Activated naive CD4-positive, alpha-beta T cell treated with anti-CD3 and anti-CD28 coated beads, Interleukin-2, amount 50 U/mL, for 24 hours (primary cell): Measurements from ENCODE around the gene NR2C1.

ENCODE experiments used
- H3K27ac Mint-ChIP-seq: one replicate; pipeline ENCODE4 v1.8.0; 2021; ENCODE audit warnings: mild to moderate bottlenecking, mixed read lengths
- H3K27me3 Mint-ChIP-seq: one replicate; pipeline ENCODE4 v1.8.0; 2021; ENCODE audit warnings: mixed read lengths
- H3K36me3 Mint-ChIP-seq: one replicate; pipeline ENCODE4 v1.8.0; 2021; ENCODE audit warnings: mixed read lengths
- H3K4me1 Mint-ChIP-seq: one replicate; pipeline ENCODE4 v1.8.0; 2021; ENCODE audit warnings: mixed read lengths
- H3K4me3 Mint-ChIP-seq: one replicate; pipeline ENCODE4 v1.8.0; 2021; ENCODE audit warnings: mild to moderate bottlenecking, mixed read lengths
- H3K9me3 Mint-ChIP-seq: one replicate; pipeline ENCODE4 v1.8.0; 2021; ENCODE audit warnings: mixed read lengths

Gene NR2C1

GRCh38 chr12:95057424-95057823, 16.0 kb downstream of the NR2C1 start:
- Mint-ChIP-seq H3K36me3 (peaks cover 10% of the 10 kb centered on the region), H3K27ac (no peak overlapping the region), H3K4me3 (no peak overlapping the region), H3K27me3 (no peaks in the 10 kb centered on the region), H3K9me3 (no peaks in the 10 kb centered on the region), H3K4me1 (no peaks in the 10 kb centered on the region)

DNA sequence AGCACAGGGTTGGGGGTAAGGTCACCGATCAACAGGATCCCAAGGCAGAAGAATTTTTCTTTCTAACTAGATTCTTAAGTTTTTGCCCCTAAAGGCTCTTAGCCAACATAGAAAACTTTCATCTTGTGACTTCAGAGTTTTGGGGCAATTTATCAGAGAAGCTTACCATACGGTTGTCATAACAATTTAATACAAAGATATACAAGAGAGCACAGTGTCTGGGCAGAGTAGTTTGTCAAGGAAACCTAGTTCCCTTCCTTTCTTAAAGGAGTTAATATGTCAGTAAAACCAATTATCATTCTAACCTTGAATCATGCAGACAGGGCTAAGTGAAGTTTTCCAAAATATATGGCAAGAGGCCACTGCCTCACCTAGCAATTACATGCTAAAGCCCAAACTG, 18.4 kb downstream of the NR2C1 start:
- H3K36me3 Mint-ChIP-seq: peaks cover 8% of the 10 kb centered on the region

GRCh38 chr12:95054206-95054605, 19.2 kb downstream of the NR2C1 start:
- Mint-ChIP-seq H3K27me3 (no peaks in the 10 kb centered on the region), H3K27ac (no peak overlapping the region), H3K4me3 (no peak overlapping the region), H3K4me1 (no peaks in the 10 kb centered on the region), H3K36me3 (peaks cover 10% of the 10 kb centered on the region), H3K9me3 (no peaks in the 10 kb centered on the region)

More for the DNA sequence above, 18.4 kb downstream of the NR2C1 start:
- Mint-ChIP-seq H3K27ac (no peak overlapping the region), H3K27me3 (no peaks in the 10 kb centered on the region), H3K9me3 (no peaks in the 10 kb centered on the region), H3K4me3 (no peak overlapping the region), H3K4me1 (no peaks in the 10 kb centered on the region)

GRCh38 chr12:95051241-95051640, 22.2 kb downstream of the NR2C1 start:
- H3K27me3 Mint-ChIP-seq: no peaks in the 10 kb centered on the region
- peaks cover 14% of the 10 kb centered on the region for H3K36me3 Mint-ChIP-seq
- H3K27ac Mint-ChIP-seq: no peak overlapping the region
- no peaks in the 10 kb centered on the region for H3K4me1 Mint-ChIP-seq
- H3K9me3 Mint-ChIP-seq: no peaks in the 10 kb centered on the region
- H3K4me3 Mint-ChIP-seq: no peak overlapping the region

DNA sequence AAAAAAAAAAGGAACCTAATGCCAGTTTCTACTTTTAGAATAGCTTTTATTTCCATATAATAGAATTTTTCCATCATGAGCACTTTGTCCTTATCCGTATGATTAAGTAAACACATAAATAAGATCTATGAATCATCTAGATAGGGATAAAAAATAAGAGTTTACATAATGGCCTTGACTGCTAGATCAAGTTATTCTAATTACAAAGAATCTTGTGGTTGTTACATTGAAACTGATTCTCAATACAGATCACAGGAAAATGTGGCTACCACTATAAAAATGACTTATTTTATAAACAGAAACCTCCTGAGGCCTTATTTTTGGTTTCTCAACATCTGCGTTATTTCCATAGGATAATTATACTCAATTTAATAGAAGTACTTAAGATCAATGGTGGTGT, 35.5 kb downstream of the NR2C1 start:
- Mint-ChIP-seq H3K4me3 (no peak overlapping the region), H3K27me3 (no peaks in the 10 kb centered on the region), H3K36me3 (peaks cover 12% of the 10 kb centered on the region), H3K27ac (no peak overlapping the region), H3K4me1 (peaks cover 33% of the 10 kb centered on the region), H3K9me3 (no peaks in the 10 kb centered on the region)

GRCh38 chr12:95034750-95035149, 38.7 kb downstream of the NR2C1 start:
- Mint-ChIP-seq H3K27ac (peak overlapping the region; percentile 62), H3K4me1 (peaks cover 20% of the 10 kb centered on the region), H3K27me3 (no peaks in the 10 kb centered on the region), H3K4me3 (peak overlapping the region; percentile 26), H3K9me3 (no peaks in the 10 kb centered on the region), H3K36me3 (peaks cover 7% of the 10 kb centered on the region)

DNA sequence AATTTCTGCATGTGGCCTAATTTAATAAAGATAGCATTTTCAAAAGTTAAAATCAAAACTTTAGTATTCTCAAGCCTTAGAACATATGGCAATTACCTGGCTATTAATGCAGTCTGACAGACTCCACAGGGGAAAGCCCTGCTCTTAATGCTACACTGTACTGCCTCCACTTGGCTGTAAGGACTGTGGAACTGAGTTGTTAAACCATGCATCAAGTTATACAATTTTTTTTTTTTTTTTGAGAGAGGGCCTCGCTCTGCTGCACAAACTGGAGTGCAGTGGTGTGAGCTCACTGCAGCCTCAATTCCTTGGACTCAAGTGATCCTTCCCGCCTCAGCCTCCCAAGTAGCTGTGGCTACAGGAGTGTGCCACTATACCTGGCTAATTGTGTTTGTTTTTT, 50.9 kb downstream of the NR2C1 start:
- no peaks in the 10 kb centered on the region for H3K9me3 Mint-ChIP-seq
- no peaks in the 10 kb centered on the region for H3K27me3 Mint-ChIP-seq
- peaks cover 7% of the 10 kb centered on the region for H3K36me3 Mint-ChIP-seq
- H3K4me1 Mint-ChIP-seq: peaks cover 9% of the 10 kb centered on the region
- H3K4me3 Mint-ChIP-seq: no peak overlapping the region
- no peak overlapping the region for H3K27ac Mint-ChIP-seq

- Mint-ChIP-seq H3K36me3 (peaks cover 3% of the 10 kb centered on the region), H3K4me1 (peaks cover 13% of the 10 kb centered on the region), H3K4me3 (no peak overlapping the region), H3K9me3 (no peaks in the 10 kb centered on the region), H3K27ac (no peak overlapping the region), H3K27me3 (no peaks in the 10 kb centered on the region)
These were observed 55.9 kb downstream of the NR2C1 start for GRCh38 chr12:95017482-95017881.

DNA sequence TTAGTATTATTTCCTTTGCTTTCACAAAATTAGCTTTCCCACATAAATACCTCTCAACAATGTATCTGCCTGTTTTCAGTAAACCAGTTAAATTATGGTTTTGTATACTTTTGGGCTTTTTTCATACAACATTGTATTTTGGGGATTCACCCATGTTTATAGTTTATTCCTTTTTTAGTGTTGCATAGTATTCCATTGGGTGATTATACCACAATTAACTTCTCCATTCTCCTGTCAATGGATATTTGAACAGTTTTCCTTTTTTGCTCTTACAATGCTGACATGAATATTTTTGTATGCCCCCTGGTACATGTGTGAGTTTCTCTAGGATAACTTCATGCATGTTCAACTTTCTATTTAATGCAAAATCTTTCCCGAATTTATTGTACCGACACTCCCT, 57.3 kb downstream of the NR2C1 start:
- Mint-ChIP-seq H3K9me3 (no peaks in the 10 kb centered on the region), H3K36me3 (peaks cover 3% of the 10 kb centered on the region), H3K27me3 (no peaks in the 10 kb centered on the region), H3K27ac (no peak overlapping the region), H3K4me1 (peaks cover 23% of the 10 kb centered on the region), H3K4me3 (no peak overlapping the region)

- Mint-ChIP-seq H3K27ac (no peak overlapping the region), H3K9me3 (no peaks in the 10 kb centered on the region), H3K36me3 (peaks cover 3% of the 10 kb centered on the region), H3K4me1 (peaks cover 31% of the 10 kb centered on the region), H3K4me3 (no peak overlapping the region), H3K27me3 (no peaks in the 10 kb centered on the region)
These were observed 58.9 kb downstream of the NR2C1 start for GRCh38 chr12:95014554-95014953.

- Mint-ChIP-seq H3K27ac (peak overlapping the region; percentile 81), H3K27me3 (no peaks in the 10 kb centered on the region), H3K4me3 (peak overlapping the region; percentile 42)
These were observed 67.2 kb downstream of the NR2C1 start for GRCh38 chr12:95006206-95006605.

DNA sequence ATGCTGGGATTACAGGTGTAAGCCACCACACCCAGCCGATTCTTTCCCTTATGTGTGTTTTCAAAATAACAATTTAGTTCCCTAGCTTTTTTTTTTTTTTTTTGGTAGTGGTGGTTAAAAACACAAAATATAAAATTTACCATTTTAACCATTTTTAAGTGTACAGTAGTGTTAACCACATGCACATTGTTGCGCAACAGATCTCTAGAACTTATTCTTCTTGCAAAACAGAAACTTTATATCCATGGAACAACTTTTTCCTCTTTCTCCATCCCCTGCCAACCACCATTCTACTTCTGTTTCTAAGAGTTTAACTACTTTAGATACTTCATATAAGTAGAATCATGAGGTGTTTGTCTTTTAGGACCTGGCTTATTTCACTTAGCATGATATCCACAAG, 68.8 kb downstream of the NR2C1 start:
- Mint-ChIP-seq H3K4me3 (peak overlapping the region; percentile 62), H3K4me1 (peaks cover 51% of the 10 kb centered on the region), H3K36me3 (peaks cover 14% of the 10 kb centered on the region), H3K27me3 (no peaks in the 10 kb centered on the region), H3K27ac (peak overlapping the region; percentile 83), H3K9me3 (peaks cover 10% of the 10 kb centered on the region)

More at GRCh38 chr12:95006206-95006605, 67.2 kb downstream of the NR2C1 start:
- peaks cover 15% of the 10 kb centered on the region for H3K36me3 Mint-ChIP-seq
- H3K4me1 Mint-ChIP-seq: peaks cover 47% of the 10 kb centered on the region
- H3K9me3 Mint-ChIP-seq: peaks cover 10% of the 10 kb centered on the region

DNA sequence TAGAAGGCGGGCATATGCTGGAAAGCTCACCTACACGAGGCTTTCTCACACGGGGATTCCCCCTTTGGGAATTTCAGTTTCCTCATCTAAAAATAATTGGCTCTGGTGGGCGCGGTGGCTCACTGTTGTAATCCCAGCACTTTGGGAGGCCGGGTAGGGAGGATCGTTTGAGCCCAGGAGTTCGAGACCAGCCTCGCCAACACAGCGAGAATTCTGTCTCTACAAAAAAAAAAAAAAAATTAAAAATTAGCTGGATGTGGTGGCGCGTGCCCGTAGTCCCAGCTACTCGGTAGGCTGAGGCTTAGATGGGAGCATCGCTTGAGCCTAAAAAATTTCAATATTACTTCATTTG, 69.5 kb downstream of the NR2C1 start:
- H3K27me3 Mint-ChIP-seq: no peaks in the 10 kb centered on the region
- peak overlapping the region; percentile 90 for H3K4me3 Mint-ChIP-seq
- peaks cover 10% of the 10 kb centered on the region for H3K9me3 Mint-ChIP-seq
- H3K27ac Mint-ChIP-seq: peak overlapping the region; percentile 97
- peaks cover 14% of the 10 kb centered on the region for H3K36me3 Mint-ChIP-seq
- peaks cover 58% of the 10 kb centered on the region for H3K4me1 Mint-ChIP-seq

GRCh38 chr12:95003213-95003920, 70.1 kb downstream of the NR2C1 start, which contains the start of gene NDUFA12:
Gene NDUFA12 (minus strand): TSS chr12:95003697. CDS start chr12:95003680, 17 bp downstream.
- peak within 1 kb of the TSS; percentile 90 for H3K4me3 Mint-ChIP-seq
- no peaks in the 10 kb centered on the region for H3K27me3 Mint-ChIP-seq
- H3K9me3 Mint-ChIP-seq: peaks cover 10% of the 10 kb centered on the region
- peaks cover 12% of the 10 kb centered on the region for H3K36me3 Mint-ChIP-seq
- H3K27ac Mint-ChIP-seq: peak within 1 kb of the TSS; percentile 97
- H3K4me1 Mint-ChIP-seq: peaks cover 63% of the 10 kb centered on the region

GRCh38 chr12:95002754-95003153, 70.7 kb downstream of the NR2C1 start:
- Mint-ChIP-seq H3K36me3 (peaks cover 13% of the 10 kb centered on the region), H3K27ac (peak overlapping the region; percentile 97)

DNA sequence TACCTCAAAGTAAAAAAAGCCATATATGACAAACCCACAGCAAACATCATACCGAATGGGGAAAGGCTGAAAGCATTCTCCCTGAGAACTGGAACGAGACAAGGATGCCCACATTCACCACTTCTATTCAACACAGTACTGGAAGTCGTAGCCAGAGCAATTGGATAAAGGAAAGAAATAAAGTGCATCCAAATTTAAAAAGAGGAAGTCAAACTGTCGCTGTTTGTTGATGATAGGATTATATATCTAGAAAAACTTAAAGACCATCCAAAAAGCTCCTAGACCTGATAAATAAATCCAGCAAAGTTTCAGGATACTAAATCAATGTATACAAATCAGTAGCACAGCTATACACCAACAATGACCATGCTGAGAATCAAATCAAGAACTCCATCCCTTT, 75.1 kb downstream of the NR2C1 start:
- Mint-ChIP-seq H3K4me3 (peak overlapping the region; percentile 72), H3K4me1 (peaks cover 61% of the 10 kb centered on the region), H3K36me3 (peaks cover 6% of the 10 kb centered on the region), H3K9me3 (no peaks in the 10 kb centered on the region), H3K27ac (no peak overlapping the region), H3K27me3 (no peaks in the 10 kb centered on the region)

More at GRCh38 chr12:95002754-95003153, 70.7 kb downstream of the NR2C1 start:
- H3K27me3 Mint-ChIP-seq: no peaks in the 10 kb centered on the region
- H3K4me1 Mint-ChIP-seq: peaks cover 69% of the 10 kb centered on the region
- H3K9me3 Mint-ChIP-seq: peaks cover 10% of the 10 kb centered on the region
- peak overlapping the region; percentile 90 for H3K4me3 Mint-ChIP-seq

GRCh38 chr12:94997726-94998125, 75.7 kb downstream of the NR2C1 start:
- H3K9me3 Mint-ChIP-seq: no peaks in the 10 kb centered on the region
- H3K4me3 Mint-ChIP-seq: no peak overlapping the region
- peaks cover 7% of the 10 kb centered on the region for H3K36me3 Mint-ChIP-seq
- H3K27me3 Mint-ChIP-seq: no peaks in the 10 kb centered on the region
- peaks cover 60% of the 10 kb centered on the region for H3K4me1 Mint-ChIP-seq
- no peak overlapping the region for H3K27ac Mint-ChIP-seq
